H7 (cell line): ENCODE measurements around the gene PSPC1. TPM values are rescaled to one million over a fixed set of nuclear protein-coding genes. Genes with fewer than 3 reads are reported as not detected.

Experiments
- DNase-seq: peaks from one replicate; pipeline ENCODE4 v3.0.0; 2012
- H3K27me3 ChIP-seq: 2 replicates; pipeline ENCODE4 v1.6.0; 2011; ENCODE audit warnings: mild to moderate bottlenecking, low read length; ENCODE audit not compliant: control insufficient read depth, insufficient read depth
- H3K36me3 ChIP-seq: replicated peaks from 2 replicates; pipeline ENCODE4 v1.5.1; 2011; ENCODE audit warnings: low read length; ENCODE audit not compliant: control insufficient read depth, insufficient read depth
- H3K4me3 ChIP-seq: 2 replicates; pipeline ENCODE4 v1.5.1; 2011; ENCODE audit warnings: low read depth, mild to moderate bottlenecking, control low read depth, low read length, moderate library complexity; ENCODE audit not compliant: insufficient read depth
- total RNA-seq: library from RNA; depleted of rRNA; stranded (reverse); fragments of >200 nt; shearing (Covaris generic); gene quantifications from 2 replicates; pipeline ENCODE4 v1.2.3, GENCODE V29; 2014

PSPC1 gene
- total RNA-seq, 1 experiment from 2014 or later: 42.2 TPM

DNA sequence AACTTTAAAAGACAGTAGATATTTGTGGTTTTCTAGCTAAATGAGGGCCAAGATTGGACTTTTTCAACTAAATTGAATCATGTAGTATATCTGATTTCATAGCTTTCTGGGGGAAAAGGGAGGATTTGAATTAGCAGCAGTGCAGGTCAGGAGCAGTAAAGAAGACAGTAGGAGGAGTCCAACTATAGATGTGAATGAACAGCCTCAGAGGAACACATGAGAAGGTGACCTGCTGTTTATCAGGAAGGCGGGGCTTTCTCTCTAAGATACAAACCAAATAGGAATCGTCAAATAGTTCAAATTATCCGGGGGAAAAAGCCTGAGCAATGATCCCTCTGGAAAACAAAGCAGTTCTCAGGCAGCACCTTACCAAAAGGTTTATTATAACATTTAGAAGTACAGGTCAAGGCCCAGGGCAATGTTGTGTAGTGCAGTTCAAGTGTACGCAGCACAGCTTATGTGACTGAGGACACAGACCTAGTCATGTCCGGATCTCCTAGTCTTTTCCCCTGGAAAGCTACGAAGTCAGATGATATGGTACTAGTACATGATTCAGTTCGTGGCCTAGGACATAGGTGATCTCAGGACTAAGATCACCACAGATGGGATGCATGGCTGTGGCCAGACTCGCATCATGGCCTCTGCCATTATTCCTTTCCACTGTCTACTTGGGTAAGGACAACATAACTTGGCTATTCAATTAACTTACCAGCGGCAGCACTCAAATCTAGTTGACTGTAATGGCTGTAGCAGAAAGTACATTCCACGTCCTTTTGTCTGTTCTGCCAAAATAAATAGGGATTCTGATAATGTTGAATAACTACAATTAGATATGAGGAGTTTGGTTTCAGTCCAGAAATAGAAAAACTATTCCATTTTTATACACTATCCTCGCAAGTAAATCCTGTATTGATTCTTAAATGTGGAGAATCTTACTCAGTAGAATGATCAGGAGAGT lies 109.0 kb downstream of the PSPC1 start:
- no peaks in the 10 kb centered on the region for H3K27me3 ChIP-seq
- no peak for DNase-seq
- H3K36me3 ChIP-seq: peaks cover 14% of the 10 kb centered on the region
- H3K4me3 ChIP-seq: no peak overlapping the region

DNA sequence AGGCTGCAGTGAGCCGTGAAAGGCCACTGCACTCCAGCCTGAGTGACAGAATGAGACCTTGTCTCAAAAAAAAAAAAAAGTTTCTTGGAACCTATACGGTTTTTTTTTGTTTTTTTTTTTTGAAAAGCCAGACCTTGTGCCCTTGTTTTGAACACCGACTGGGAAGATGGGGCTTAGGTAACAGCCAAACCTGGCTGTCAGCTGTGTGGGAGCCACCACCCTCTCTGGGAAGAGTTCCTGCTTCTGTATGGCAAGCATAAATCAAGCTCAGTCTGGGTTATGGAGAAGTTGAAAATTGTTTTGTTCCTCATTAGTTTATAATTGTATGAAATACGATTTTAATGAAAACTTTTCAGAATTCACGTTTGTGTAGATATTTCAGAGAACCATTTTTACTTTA lies 109.8 kb downstream of the PSPC1 start:
- peaks cover 14% of the 10 kb centered on the region for H3K36me3 ChIP-seq

DNA sequence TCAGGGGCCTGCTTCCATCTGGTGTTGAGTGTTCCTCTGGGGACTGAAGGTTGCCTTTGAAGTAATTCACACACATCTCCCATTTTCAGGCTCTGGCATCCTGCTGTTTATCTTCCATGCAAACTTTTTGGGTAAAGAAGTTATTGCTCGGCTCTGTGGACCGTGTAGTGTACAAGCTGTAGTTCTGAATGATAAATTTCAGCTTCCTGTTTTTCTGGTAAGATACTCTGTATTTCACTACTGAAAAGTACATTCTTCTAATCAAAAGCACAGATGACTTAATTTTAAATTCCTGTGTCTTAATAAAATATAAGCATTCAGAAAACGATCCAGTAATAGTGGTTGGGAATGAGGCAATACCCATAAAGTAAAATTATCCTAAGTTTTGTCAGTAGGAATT lies 112.6 kb downstream of the PSPC1 start:
- no peak overlapping the region for H3K4me3 ChIP-seq
- no peaks in the 10 kb centered on the region for H3K27me3 ChIP-seq
- DNase-seq: no peak
- H3K36me3 ChIP-seq: peaks cover 13% of the 10 kb centered on the region

More for the DNA sequence above, 109.8 kb downstream of the PSPC1 start:
- no peak for DNase-seq
- H3K27me3 ChIP-seq: no peaks in the 10 kb centered on the region
- H3K4me3 ChIP-seq: no peak overlapping the region

DNA sequence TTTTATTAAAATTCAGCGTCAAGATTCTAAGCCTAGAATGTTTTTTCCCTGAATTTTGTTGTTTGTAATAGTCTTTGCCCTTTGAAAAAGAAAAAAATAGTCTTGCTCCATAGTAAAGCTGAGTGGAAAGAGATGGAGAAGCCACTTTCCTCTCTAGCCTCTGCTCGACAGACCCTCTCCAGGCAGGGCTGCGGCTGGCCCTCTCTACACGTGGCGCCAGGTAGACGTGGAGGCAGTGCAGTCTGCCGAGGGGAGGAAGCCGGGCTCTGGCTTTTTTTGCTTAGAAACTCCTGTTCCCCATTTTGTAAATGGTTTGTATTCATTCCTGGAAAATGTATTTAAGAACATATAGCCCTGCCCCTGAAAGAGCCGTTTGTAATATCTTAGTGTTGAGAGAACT lies 114.0 kb downstream of the PSPC1 start:
- no peak overlapping the region for H3K4me3 ChIP-seq
- peaks cover 6% of the 10 kb centered on the region for H3K36me3 ChIP-seq
- no peaks in the 10 kb centered on the region for H3K27me3 ChIP-seq
- no peak for DNase-seq

DNA sequence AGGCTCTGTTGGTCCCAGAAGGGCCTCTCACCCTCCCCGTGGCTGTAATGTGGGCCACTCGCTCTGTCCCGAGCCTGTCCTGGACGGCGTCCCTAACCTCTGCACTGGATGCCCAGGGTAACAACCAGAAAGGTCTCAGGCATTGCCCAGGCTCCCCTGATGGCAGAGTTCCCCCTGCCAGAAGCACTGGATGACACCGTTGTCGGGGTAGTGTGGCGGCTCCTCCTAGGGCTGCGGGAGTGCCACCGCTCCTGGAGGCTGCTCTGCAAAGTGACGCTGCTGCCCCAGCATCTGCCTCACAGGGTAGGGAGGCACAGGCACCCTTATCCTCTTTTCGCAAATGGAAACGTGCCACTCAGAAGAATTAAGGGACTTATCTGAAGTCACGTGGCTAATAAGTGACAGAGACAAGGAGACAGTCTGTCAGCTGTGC lies 117.3 kb downstream of the PSPC1 start:
- no peak overlapping the region for H3K4me3 ChIP-seq
- H3K36me3 ChIP-seq: peaks cover 1% of the 10 kb centered on the region
- H3K27me3 ChIP-seq: no peaks in the 10 kb centered on the region
- peak; percentile 54 for DNase-seq

DNA sequence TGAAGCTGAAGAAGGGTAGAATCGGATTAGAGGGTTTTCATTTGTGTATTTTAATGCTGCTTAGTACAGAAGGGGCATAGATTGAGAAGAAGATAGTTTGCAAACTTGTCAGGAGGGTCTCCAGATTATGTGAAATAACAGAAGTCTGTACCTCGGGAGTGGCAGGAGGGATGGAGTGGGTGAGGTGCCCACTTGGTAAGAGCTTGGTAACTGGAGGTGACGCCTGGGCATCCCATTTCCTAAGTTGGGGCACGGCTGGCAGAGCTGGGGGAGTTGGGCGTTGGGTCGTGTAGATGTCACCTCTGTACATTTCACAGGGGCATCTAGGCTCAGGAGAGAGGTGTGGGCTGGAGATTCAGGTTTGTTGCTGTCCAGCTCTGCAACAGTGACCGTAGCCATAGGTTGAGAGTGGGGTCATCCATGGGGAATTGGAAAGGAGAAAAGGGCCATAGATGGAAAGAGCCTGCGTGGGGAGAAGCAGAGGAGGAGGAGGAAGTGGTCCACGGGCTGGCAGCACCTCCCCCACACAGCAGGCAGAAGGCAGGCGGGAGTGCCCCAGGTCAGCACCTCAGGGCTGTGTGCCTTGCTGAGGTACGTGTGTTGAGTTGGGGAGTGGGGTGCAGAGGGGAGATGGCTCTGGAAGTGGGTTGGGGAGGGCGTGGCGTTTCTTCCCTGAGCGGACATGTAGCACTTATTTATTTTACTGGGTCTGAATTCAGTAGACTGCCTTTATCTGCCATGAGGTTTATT lies 118.1 kb downstream of the PSPC1 start:
- DNase-seq: peak; percentile 32
- Histone ChIP-seq H3K36me3 (peaks cover 1% of the 10 kb centered on the region; the same call in 1 of the 2 replicates), H3K27me3 (no peaks in the 10 kb centered on the region), H3K4me3 (no peak overlapping the region)

DNA sequence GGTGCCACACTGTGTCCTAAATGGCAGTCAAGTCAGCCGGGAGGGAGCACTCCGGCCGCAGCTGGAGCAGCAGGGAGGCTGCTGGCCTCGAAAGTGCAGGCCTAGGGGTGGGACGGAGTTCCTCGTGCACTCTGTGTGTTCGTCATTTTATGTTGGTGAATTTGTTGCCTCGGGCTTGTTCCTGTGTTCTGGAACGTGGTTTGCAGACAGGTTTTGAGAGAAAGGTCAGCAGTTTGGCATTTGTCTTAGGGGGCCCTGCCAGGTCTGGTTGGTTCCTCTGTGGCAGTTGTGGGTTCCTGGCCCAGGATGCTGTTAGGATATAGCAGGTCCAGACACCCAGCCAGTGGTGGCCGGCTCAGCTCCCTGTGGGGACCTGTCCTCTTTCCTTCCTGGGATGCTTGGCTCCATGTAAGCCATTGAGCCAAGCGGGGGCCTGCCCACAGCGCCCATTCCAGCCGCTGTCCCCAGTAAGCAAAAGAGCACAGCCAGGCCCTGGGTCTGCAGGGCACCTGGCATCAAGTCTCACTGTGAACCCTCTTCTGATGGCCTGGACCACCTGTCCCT lies 119.2 kb downstream of the PSPC1 start:
- DNase-seq: no peak
- H3K4me3 ChIP-seq: no peak overlapping the region
- H3K36me3 ChIP-seq: peaks cover 1% of the 10 kb centered on the region; the same call in 1 of the 2 replicates
- H3K27me3 ChIP-seq: no peaks in the 10 kb centered on the region

DNA sequence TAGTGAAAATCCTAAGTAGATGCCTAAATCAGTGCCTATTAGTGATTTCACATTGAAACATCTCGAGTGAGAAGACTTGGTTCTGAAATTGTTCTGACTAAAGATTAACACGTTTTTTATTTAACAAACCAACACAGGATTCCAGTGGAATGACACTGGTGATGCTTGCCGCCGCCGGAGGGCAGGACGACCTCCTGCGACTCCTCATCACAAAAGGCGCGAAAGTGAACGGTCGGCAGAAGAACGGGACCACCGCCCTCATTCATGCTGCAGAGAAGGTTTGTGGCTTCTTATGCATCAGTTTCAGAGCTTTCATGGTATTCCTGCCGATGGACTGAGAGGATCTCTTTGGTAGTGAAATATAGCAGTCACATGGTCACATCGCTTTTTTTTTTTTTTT lies 121.2 kb downstream of the PSPC1 start:
- no peak for DNase-seq
- H3K27me3 ChIP-seq: no peaks in the 10 kb centered on the region
- H3K36me3 ChIP-seq: no peaks in the 10 kb centered on the region; the same call in 1 of the 2 replicates
- no peak overlapping the region for H3K4me3 ChIP-seq

DNA sequence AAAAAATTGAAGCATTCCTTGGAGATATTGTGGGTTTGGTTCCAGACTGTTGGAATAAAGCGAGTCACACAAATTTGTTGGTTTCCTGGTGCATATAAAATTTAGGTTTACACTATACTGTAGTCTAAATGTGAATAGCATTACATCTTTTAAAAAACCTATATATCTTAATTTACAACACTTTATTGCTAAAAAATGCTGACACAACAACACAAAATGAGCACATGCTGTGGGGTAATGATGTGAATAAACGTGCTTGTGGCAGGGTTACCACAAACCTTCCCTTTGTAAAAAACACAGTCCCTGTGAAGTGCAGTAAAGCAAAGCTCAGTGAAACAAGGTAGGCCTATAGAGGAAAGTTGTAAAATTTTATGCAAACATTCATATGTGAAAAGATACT lies 121.6 kb downstream of the PSPC1 start:
- no peaks in the 10 kb centered on the region; the same call in 1 of the 2 replicates for H3K36me3 ChIP-seq
- H3K27me3 ChIP-seq: no peaks in the 10 kb centered on the region
- no peak overlapping the region for H3K4me3 ChIP-seq
- DNase-seq: no peak

DNA sequence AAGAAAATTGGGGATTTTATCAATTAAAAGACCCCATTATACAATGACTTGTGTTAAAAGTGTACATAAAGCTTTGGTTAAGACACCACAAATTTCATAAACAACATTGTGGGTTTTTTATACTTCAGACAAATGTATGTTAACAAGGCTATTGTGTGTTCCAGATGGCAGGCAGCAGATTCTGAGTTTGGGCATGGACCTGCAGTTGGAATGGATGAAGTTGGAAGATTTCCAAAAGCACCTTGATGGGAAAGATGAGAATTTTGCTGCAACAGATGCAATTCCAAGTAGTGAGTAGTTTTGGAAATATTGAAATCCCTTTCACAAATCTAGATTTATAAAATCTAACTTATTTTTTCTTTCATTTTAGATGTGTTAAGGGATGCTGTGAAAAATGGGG lies 123.9 kb downstream of the PSPC1 start:
- no peaks in the 10 kb centered on the region for H3K27me3 ChIP-seq
- no peak overlapping the region for H3K4me3 ChIP-seq
- H3K36me3 ChIP-seq: no peaks in the 10 kb centered on the region; the same call in 1 of the 2 replicates
- no peak for DNase-seq

DNA sequence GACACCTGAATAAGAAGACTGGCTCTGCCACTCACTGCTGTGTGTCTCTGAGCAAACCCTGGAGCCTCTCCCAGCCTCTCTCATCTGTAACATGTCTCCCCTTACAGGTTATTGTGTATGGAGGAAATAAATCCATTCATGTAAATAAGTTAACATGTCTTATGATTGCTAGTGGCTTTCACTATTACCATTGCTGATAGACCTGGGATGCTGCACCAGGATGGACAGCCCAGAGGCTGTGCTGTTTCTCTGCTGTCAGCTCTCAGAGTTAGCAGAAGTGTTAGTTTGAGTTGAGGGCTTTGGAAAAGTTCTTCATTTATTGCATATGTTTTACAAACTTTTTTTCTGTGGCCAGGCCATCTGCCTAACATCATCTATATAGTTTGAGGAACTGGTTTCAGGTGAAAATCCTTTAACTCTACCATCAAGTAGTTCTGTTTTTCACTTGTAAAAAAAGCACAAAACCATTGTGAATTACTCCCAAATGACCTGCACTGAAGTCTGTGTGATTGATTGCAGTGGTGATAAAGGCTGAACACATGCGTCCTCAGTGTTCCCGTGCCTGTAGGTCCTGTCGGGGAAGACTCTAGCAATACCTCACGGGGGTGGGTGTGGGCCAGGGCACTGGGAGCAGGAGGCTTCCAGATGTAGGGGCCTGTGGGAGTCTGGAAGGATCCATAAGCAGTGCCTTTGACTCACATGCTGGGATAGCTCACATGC lies 124.7 kb downstream of the PSPC1 start:
- Histone ChIP-seq H3K27me3 (no peaks in the 10 kb centered on the region), H3K4me3 (no peak overlapping the region), H3K36me3 (no peaks in the 10 kb centered on the region; the same call in 1 of the 2 replicates)
- no peak for DNase-seq
